Uterus (tissue), 2 donors: ENCODE data around the gene CPE.

ENCODE experiments used
- CTCF ChIP-seq, 4 experiments: fragments of 200-600 bp in 2 of 4; fragments of 450-650 bp in 2 of 4; sonication (generic) in 2 of 4; IDR thresholded peaks; one replicate each; pipeline ENCODE4 v1.5.1; 2016 to 2019; ENCODE audit warnings: antibody characterized with exemption in 4 of 4, mild to moderate bottlenecking in 2 of 4, moderate library complexity in 1 of 4
- POLR2A ChIP-seq, 2 donors: fragments of 450-650 bp; IDR thresholded peaks; one replicate each; pipeline ENCODE4 v1.6.1; 2016; ENCODE audit warnings: antibody characterized with exemption in 2 of 2, mild to moderate bottlenecking in 1 of 2, moderate library complexity in 1 of 2

GRCh38 chr4:165504184-165504583, 125.4 kb downstream of the CPE start:
- TF ChIP-seq CTCF (IDR thresholded peaks at IDR 0.05) = no peak
- TF ChIP-seq POLR2A (IDR thresholded peaks at IDR 0.05) = no peak
